OCI-LY7 (cell line): ENCODE results near the gene COX7A2. TPM values are rescaled to one million over a fixed set of nuclear protein-coding genes. Genes with fewer than 3 reads are reported as not detected.

Experiments used
- BruUV-seq: library from RNA; stranded (reverse); fragments of 400-500 nt; replicated peaks from 2 replicates; lab custom pipeline; 2021; lab: Mats Ljungman, UMichigan
- CTCF ChIA-PET: fragments of 300-600 bp; sonication (Branson Sonifier 250); formaldehyde crosslinking; loops from one replicate; lab custom pipeline; 2022; ENCODE audit warnings: antibody characterized with exemption; ENCODE audit not compliant: unreplicated experiment; lab: Charles Lee
- POLR2A ChIA-PET: fragments of 300-600 bp; sonication (Branson Sonifier 250); formaldehyde crosslinking; loops from one replicate; lab custom pipeline; 2022; ENCODE audit warnings: antibody characterized with exemption; lab: Charles Lee
- DNase-seq: peaks from one replicate; pipeline ENCODE4 v3.0.0-alpha.2; 2015; ENCODE audit warnings: low spot score
- H2AFZ ChIP-seq: fragments of 200-600 bp; sonication (generic), shearing (Covaris generic); 2 replicates; pipeline ENCODE4 v1.6.1; 2014; ENCODE audit warnings: mild to moderate bottlenecking, antibody characterized with exemption, low read length, moderate library complexity
- H3K27ac ChIP-seq: fragments of 200-600 bp; sonication (generic); 2 replicates; pipeline ENCODE4 v1.5.1; 2014; ENCODE audit warnings: mixed run types, low read depth, mild to moderate bottlenecking, moderate library complexity, low read length, inconsistent platforms; ENCODE audit not compliant: poor library complexity, severe bottlenecking
- H3K36me3 ChIP-seq: fragments of 200-600 bp; sonication (generic); 2 replicates; pipeline ENCODE4 v1.6.1; 2014; ENCODE audit warnings: mild to moderate bottlenecking, antibody characterized with exemption, low read length, moderate library complexity, mixed read lengths; ENCODE audit not compliant: insufficient read depth
- H3K4me1 ChIP-seq: fragments of 200-600 bp; sonication (generic); 2 replicates; pipeline ENCODE4 v1.5.1; 2014; ENCODE audit warnings: mild to moderate bottlenecking, low read length; ENCODE audit not compliant: insufficient read depth, poor library complexity, severe bottlenecking
- H3K4me2 ChIP-seq: fragments of 200-600 bp; sonication (generic); 2 replicates; pipeline ENCODE4 v1.6.1; 2014; ENCODE audit warnings: mild to moderate bottlenecking, low read length
- H3K4me3 ChIP-seq: fragments of 200-600 bp; sonication (generic); 2 replicates; pipeline ENCODE4 v1.5.1; 2014; ENCODE audit warnings: mild to moderate bottlenecking, low read depth, low read length; ENCODE audit not compliant: poor library complexity, severe bottlenecking
- H3K79me2 ChIP-seq: fragments of 200-600 bp; sonication (generic); 2 replicates; pipeline ENCODE4 v1.6.1; 2016; ENCODE audit warnings: low read depth, mild to moderate bottlenecking, low read length, moderate library complexity, mixed read lengths; ENCODE audit not compliant: insufficient read depth
- H3K9me2 ChIP-seq: fragments of 200-600 bp; sonication (generic); 2 replicates; pipeline ENCODE4 v1.6.1; 2016; ENCODE audit warnings: mild to moderate bottlenecking, low read length, mixed read lengths; ENCODE audit not compliant: insufficient read depth
- H3K9me3 ChIP-seq: fragments of 200-600 bp; sonication (generic); 2 replicates; pipeline ENCODE4 v1.6.1; 2014; ENCODE audit warnings: mild to moderate bottlenecking, mixed run types, low read length, mixed read lengths
- H4K20me1 ChIP-seq: fragments of 200-600 bp; sonication (generic); 2 replicates; pipeline ENCODE4 v1.6.1; 2014; ENCODE audit warnings: mild to moderate bottlenecking, antibody characterized with exemption, low read length, moderate library complexity, mixed read lengths; ENCODE audit not compliant: insufficient read depth
- CTCF ChIP-seq: fragments of 200-600 bp; sonication (generic); conservative IDR thresholded peaks from 2 replicates; pipeline ENCODE4 v1.5.1; 2014; ENCODE audit warnings: mild to moderate bottlenecking, antibody characterized with exemption, low read length, moderate library complexity, mixed read lengths
- EZH2phosphoT487 ChIP-seq: fragments of 200-600 bp; sonication (generic); IDR thresholded peaks from 2 replicates; pipeline ENCODE4 v1.6.1; 2018; ENCODE audit warnings: low read depth, borderline replicate concordance, mild to moderate bottlenecking, mixed run types, antibody characterized with exemption, low read length, moderate library complexity, mixed read lengths
- intact Hi-C: fragments of 100-400 bp; cut with micrococcal nuclease; formaldehyde crosslinking; loops from one replicate; pipeline ENCODE4 v1.10.0; 2022; ENCODE audit not compliant: unreplicated experiment
- total RNA-seq, 2 experiments: library from RNA; depleted of rRNA in 1 of 2; stranded (reverse); fragments of >200 nt in 1 of 2; shearing (Covaris generic) in 1 of 2; gene quantifications; 2 replicates each; pipeline ENCODE4 v1.2.3, GENCODE V29; 2014 to 2022

The COX7A2 gene
- total RNA-seq, 2 experiments from 2014 or later = 210 to 403 TPM

GRCh38 chr6:75288023-75288422 lies 44.4 kb upstream of the COX7A2 start:
- BruUV-seq = no TSS peak
- TF ChIP-seq CTCF (no peak), EZH2phosphoT487 (no peak)
- Histone ChIP-seq H4K20me1 (peaks cover 9% of the 10 kb centered on the region), H3K36me3 (no peaks in the 10 kb centered on the region), H3K4me1 (peaks cover 32% of the 10 kb centered on the region), H2AFZ (peak overlapping the region; percentile 84), H3K9me3 (no peaks in the 10 kb centered on the region), H3K79me2 (peaks cover 49% of the 10 kb centered on the region), H3K27ac (peak overlapping the region; percentile 33), H3K4me3 (peak overlapping the region; percentile 94), H3K4me2 (peak overlapping the region; percentile 94), H3K9me2 (no peaks in the 10 kb centered on the region)
- no peak for DNase-seq
- intact Hi-C loops = loop anchor here (5.0 kb wide), 2 partner anchors 1636 to 1766 kb away; partner anchors contain the start of genes EEF1A1 and SLC17A5
- ChIA-PET POLR2A (interaction anchor here (1.0 to 1.9 kb wide), 2 partner anchors 44 to 321 kb away, joined by 3 to 6 read pairs; partner anchors contain the start of gene COX7A2), CTCF (no interaction called here)

- POLR2A ChIA-PET = interaction anchor here (1.0 to 1.9 kb wide), 2 partner anchors 44 to 321 kb away, joined by 3 to 6 read pairs; partner anchors contain the start of gene COX7A2
- Histone ChIP-seq H3K4me1 (peaks cover 33% of the 10 kb centered on the region), H4K20me1 (peaks cover 15% of the 10 kb centered on the region), H3K36me3 (no peaks in the 10 kb centered on the region), H2AFZ (peak overlapping the region; percentile 84), H3K9me2 (no peaks in the 10 kb centered on the region), H3K79me2 (peaks cover 55% of the 10 kb centered on the region), H3K9me3 (no peaks in the 10 kb centered on the region), H3K4me3 (peak overlapping the region; percentile 94), H3K27ac (peak overlapping the region; percentile 33), H3K4me2 (peak overlapping the region; percentile 94)
- intact Hi-C loops = loop anchor here (5.0 kb wide), 2 partner anchors 1635 to 1765 kb away; partner anchors contain the start of genes EEF1A1 and SLC17A5
- TF ChIP-seq CTCF = no peak
- no peak for TF ChIP-seq EZH2phosphoT487
- CTCF ChIA-PET = no interaction called here
- peak; percentile 42 for DNase-seq
- no TSS peak for BruUV-seq
These were observed 43.8 kb upstream of the COX7A2 start for GRCh38 chr6:75287424-75287823.

GRCh38 chr6:75286955-75287354 lies 43.4 kb upstream of the COX7A2 start:
- intact Hi-C loops = loop anchor here (5.0 kb wide), 2 partner anchors 1635 to 1765 kb away; partner anchors contain the start of genes EEF1A1 and SLC17A5
- H3K4me3 ChIP-seq = peak overlapping the region; percentile 94
- BruUV-seq = no TSS peak
- ChIA-PET CTCF (no interaction called here), POLR2A (interaction anchor here (1.0 to 1.9 kb wide), 2 partner anchors 43 to 322 kb away, joined by 3 to 6 read pairs; partner anchors contain the start of gene COX7A2)
- peak overlapping the region; percentile 94 for H3K4me2 ChIP-seq
- H3K36me3 ChIP-seq = no peaks in the 10 kb centered on the region
- H3K79me2 ChIP-seq = peaks cover 60% of the 10 kb centered on the region
- H4K20me1 ChIP-seq = peaks cover 15% of the 10 kb centered on the region
- peak overlapping the region; percentile 33 for H3K27ac ChIP-seq
- peaks cover 35% of the 10 kb centered on the region for H3K4me1 ChIP-seq
- no peak for TF ChIP-seq EZH2phosphoT487
- TF ChIP-seq CTCF = no peak
- H3K9me3 ChIP-seq = no peaks in the 10 kb centered on the region
- DNase-seq = no peak
- no peaks in the 10 kb centered on the region for H3K9me2 ChIP-seq
- peak overlapping the region; percentile 84 for H2AFZ ChIP-seq
